GM12878 (cell line): ENCODE data around the gene TLX2. TPM values are rescaled to one million over a fixed set of nuclear protein-coding genes. Genes with fewer than 3 reads are reported as not detected.
A peak's percentile ranks its signal among the peaks of the same experiment; 100 is the strongest.

Source experiments
- FOXM1 ChIP-seq: IDR thresholded peaks from 2 replicates; pipeline ENCODE4 v1.6.1; 2012; ENCODE audit warnings: low read depth, mild to moderate bottlenecking, inconsistent platforms, low read length, moderate library complexity
- HCFC1 ChIP-seq: fragments of 150-350 bp; IDR thresholded peaks from 2 replicates; pipeline ENCODE4 v1.6.1; 2014; ENCODE audit warnings: low read length
- MEF2A ChIP-seq: IDR thresholded peaks from 2 replicates; pipeline ENCODE4 v1.6.1; 2011; ENCODE audit warnings: low read depth, mild to moderate bottlenecking, low read length, moderate library complexity; ENCODE audit not compliant: insufficient read depth
- MYC ChIP-seq: IDR thresholded peaks from 2 replicates; pipeline ENCODE4 v1.6.1; 2011; ENCODE audit warnings: mild to moderate bottlenecking, low read length, moderate library complexity, inconsistent platforms; ENCODE audit not compliant: insufficient read depth, insufficient replicate concordance, insufficient read length, severe bottlenecking
- NKRF ChIP-seq: fragments of 450-650 bp; conservative IDR thresholded peaks from 2 replicates; pipeline ENCODE4 v1.6.1; 2017; ENCODE audit warnings: mild to moderate bottlenecking, moderate library complexity
- NR2C2 ChIP-seq: IDR thresholded peaks from 2 replicates; pipeline ENCODE4 v1.6.1; 2011; ENCODE audit warnings: borderline replicate concordance, low read depth; ENCODE audit not compliant: control insufficient read depth, insufficient read length
- NRF1 ChIP-seq: conservative IDR thresholded peaks from 2 replicates; pipeline ENCODE4 v1.6.1; 2011; ENCODE audit warnings: mild to moderate bottlenecking, low read depth, low read length, improper control_type of control experiment
- RUNX3 ChIP-seq: IDR thresholded peaks from 2 replicates; pipeline ENCODE4 v1.6.1; 2012; ENCODE audit warnings: low read length, inconsistent platforms
- SRF ChIP-seq, 2 experiments: IDR thresholded peaks; 2 replicates each; pipeline ENCODE4 v1.6.1; 2011; ENCODE audit warnings: low read depth in 2 of 2, low read length in 2 of 2, mild to moderate bottlenecking in 1 of 2, moderate library complexity in 1 of 2
- SUPT20H ChIP-seq: IDR thresholded peaks from 2 replicates; pipeline ENCODE4 v1.6.1; 2011; ENCODE audit warnings: low read depth, mild to moderate bottlenecking, low read length, moderate library complexity, borderline replicate concordance; ENCODE audit not compliant: control insufficient read depth
- polyA plus RNA-seq, 11 experiments: library from polyadenylated mRNA; depleted of rRNA in 4 of 11; unstranded in 6 of 11; stranded (reverse) in 5 of 11; fragments of >200 nt; fragmentation: Nextera tagmentation in 4 of 11; fragmentation: Illumina TruSeq in 1 of 11; extraction: Ambion mirVana in 4 of 11; extraction: Trizol in 1 of 11; gene quantifications; 1 replicate in 1 of 11; 2 replicates in 10 of 11; pipeline versions ENCODE4 v1.2.1 to v1.2.3, GENCODE V29; 2011 to 2016; ENCODE audit warnings: inconsistent platforms in 2 of 11, missing spikeins in 2 of 11, low read depth in 1 of 11
- total RNA-seq, 4 experiments: library from RNA; depleted of rRNA in 3 of 4; stranded (reverse); fragments of >200 nt in 3 of 4; fragmentation: Illumina TruSeq in 1 of 4; extraction: Trizol in 1 of 4; gene quantifications; 2 replicates each; pipeline versions ENCODE4 v1.2.1 to v1.2.3, GENCODE V29; 2013 to 2021
- TF ChIP-seq, protein P1 (sequence below): IDR thresholded peaks from 2 replicates; pipeline ENCODE4 v1.6.1; 2011; ENCODE audit warnings: borderline replicate concordance, low read depth, mild to moderate bottlenecking, moderate library complexity, mixed read lengths, low read length; ENCODE audit not compliant: insufficient read depth; ENCODE audit errors: extremely low read length
- TF ChIP-seq, protein P2 (sequence below): fragments of 450-650 bp; IDR thresholded peaks from 2 replicates; pipeline ENCODE4 v1.6.1; 2017; ENCODE audit warnings: low read depth, mild to moderate bottlenecking, moderate library complexity
- TF ChIP-seq, protein P3 (sequence below): fragments of 450-650 bp; IDR thresholded peaks from 2 replicates; pipeline ENCODE4 v1.6.1; 2017; ENCODE audit warnings: mild to moderate bottlenecking, moderate library complexity
- TF ChIP-seq, protein P4 (sequence below): fragments of 450-650 bp; IDR thresholded peaks from 2 replicates; pipeline ENCODE4 v1.6.1; 2018; ENCODE audit warnings: mild to moderate bottlenecking, low read depth, moderate library complexity; ENCODE audit not compliant: partially characterized antibody

TLX2 gene
- total and polyA plus RNA-seq, 10 of the 15 experiments (the other 5 are each of a cell fraction or from before 2014, with no cell fraction given), result 0.06 to 5.5 (median 3.6) TPM; not detected in 1

- peak; percentile 45; the same call in 1 of the 2 replicates for TF ChIP-seq HCFC1
- peak; percentile 80; the same call in 1 of the 2 replicates for TF ChIP-seq NKRF
- no peak for TF ChIP-seq MEF2A
- no peak for TF ChIP-seq NR2C2
- TF ChIP-seq FOXM1, result no peak
- TF ChIP-seq, protein P1, sequence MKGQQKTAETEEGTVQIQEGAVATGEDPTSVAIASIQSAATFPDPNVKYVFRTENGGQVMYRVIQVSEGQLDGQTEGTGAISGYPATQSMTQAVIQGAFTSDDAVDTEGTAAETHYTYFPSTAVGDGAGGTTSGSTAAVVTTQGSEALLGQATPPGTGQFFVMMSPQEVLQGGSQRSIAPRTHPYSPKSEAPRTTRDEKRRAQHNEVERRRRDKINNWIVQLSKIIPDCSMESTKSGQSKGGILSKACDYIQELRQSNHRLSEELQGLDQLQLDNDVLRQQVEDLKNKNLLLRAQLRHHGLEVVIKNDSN, result peak; percentile 79
- TF ChIP-seq, protein P2, sequence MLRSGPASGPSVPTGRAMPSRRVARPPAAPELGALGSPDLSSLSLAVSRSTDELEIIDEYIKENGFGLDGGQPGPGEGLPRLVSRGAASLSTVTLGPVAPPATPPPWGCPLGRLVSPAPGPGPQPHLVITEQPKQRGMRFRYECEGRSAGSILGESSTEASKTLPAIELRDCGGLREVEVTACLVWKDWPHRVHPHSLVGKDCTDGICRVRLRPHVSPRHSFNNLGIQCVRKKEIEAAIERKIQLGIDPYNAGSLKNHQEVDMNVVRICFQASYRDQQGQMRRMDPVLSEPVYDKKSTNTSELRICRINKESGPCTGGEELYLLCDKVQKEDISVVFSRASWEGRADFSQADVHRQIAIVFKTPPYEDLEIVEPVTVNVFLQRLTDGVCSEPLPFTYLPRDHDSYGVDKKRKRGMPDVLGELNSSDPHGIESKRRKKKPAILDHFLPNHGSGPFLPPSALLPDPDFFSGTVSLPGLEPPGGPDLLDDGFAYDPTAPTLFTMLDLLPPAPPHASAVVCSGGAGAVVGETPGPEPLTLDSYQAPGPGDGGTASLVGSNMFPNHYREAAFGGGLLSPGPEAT, result 0 out of 2 replicates have a peak, but pooled peaks have one; percentile 48
- 0 out of 4 replicates have a peak, but pooled peaks of 1 of the 2 experiments have one; percentile 26 for TF ChIP-seq SRF (IDR thresholded peaks at IDR 0.05; ENCODE audit: low read depth in 2 of 2, low read length in 2 of 2)
- no peak for TF ChIP-seq SUPT20H
- no peak for TF ChIP-seq MYC
- TF ChIP-seq, protein P3, sequence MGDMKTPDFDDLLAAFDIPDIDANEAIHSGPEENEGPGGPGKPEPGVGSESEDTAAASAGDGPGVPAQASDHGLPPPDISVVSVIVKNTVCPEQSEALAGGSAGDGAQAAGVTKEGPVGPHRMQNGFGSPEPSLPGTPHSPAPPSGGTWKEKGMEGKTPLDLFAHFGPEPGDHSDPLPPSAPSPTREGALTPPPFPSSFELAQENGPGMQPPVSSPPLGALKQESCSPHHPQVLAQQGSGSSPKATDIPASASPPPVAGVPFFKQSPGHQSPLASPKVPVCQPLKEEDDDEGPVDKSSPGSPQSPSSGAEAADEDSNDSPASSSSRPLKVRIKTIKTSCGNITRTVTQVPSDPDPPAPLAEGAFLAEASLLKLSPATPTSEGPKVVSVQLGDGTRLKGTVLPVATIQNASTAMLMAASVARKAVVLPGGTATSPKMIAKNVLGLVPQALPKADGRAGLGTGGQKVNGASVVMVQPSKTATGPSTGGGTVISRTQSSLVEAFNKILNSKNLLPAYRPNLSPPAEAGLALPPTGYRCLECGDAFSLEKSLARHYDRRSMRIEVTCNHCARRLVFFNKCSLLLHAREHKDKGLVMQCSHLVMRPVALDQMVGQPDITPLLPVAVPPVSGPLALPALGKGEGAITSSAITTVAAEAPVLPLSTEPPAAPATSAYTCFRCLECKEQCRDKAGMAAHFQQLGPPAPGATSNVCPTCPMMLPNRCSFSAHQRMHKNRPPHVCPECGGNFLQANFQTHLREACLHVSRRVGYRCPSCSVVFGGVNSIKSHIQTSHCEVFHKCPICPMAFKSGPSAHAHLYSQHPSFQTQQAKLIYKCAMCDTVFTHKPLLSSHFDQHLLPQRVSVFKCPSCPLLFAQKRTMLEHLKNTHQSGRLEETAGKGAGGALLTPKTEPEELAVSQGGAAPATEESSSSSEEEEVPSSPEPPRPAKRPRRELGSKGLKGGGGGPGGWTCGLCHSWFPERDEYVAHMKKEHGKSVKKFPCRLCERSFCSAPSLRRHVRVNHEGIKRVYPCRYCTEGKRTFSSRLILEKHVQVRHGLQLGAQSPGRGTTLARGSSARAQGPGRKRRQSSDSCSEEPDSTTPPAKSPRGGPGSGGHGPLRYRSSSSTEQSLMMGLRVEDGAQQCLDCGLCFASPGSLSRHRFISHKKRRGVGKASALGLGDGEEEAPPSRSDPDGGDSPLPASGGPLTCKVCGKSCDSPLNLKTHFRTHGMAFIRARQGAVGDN, result peak; percentile 66
- TF ChIP-seq, protein P4, sequence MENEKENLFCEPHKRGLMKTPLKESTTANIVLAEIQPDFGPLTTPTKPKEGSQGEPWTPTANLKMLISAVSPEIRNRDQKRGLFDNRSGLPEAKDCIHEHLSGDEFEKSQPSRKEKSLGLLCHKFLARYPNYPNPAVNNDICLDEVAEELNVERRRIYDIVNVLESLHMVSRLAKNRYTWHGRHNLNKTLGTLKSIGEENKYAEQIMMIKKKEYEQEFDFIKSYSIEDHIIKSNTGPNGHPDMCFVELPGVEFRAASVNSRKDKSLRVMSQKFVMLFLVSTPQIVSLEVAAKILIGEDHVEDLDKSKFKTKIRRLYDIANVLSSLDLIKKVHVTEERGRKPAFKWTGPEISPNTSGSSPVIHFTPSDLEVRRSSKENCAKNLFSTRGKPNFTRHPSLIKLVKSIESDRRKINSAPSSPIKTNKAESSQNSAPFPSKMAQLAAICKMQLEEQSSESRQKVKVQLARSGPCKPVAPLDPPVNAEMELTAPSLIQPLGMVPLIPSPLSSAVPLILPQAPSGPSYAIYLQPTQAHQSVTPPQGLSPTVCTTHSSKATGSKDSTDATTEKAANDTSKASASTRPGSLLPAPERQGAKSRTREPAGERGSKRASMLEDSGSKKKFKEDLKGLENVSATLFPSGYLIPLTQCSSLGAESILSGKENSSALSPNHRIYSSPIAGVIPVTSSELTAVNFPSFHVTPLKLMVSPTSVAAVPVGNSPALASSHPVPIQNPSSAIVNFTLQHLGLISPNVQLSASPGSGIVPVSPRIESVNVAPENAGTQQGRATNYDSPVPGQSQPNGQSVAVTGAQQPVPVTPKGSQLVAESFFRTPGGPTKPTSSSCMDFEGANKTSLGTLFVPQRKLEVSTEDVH, result no peak
- peak; percentile 58 for TF ChIP-seq RUNX3
- peak; percentile 97 for TF ChIP-seq NRF1
Measured at GRCh38 chr2:74507145-74507925, 6.9 kb upstream of the TLX2 start, which contains the start of gene PCGF1 (continued).
